Stimulated activated CD8-positive, alpha-beta memory T cell treated with anti-CD3 and anti-CD28 coated beads, Interleukin-4, amount 100 ng/mL, for 48 hours (primary cell): ENCODE measurements around the gene SOX4.

Source experiments
- DNase-seq: peaks from one replicate; pipeline ENCODE4 v3.0.0-alpha.2; 2020

The SOX4 gene

DNA sequence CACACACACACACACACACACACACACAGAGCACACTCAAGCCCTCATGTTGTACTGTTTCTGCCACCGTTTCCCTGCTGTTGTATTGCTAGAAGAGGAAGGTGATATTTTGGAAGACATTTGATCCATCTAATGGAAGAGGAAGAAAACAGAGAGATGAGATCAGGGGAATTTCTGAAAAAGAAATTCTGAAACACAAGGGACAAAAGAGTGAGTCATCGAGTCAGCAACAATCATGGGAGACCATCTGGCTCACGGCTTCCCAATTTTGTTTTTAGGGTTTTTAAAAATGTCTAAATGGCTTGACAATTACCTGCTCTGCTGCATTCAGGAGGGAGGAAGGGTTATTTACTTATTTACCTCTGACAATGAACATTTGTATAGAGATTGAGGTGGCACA, 22.0 kb downstream of the SOX4 start:
- no peak for DNase-seq

DNA sequence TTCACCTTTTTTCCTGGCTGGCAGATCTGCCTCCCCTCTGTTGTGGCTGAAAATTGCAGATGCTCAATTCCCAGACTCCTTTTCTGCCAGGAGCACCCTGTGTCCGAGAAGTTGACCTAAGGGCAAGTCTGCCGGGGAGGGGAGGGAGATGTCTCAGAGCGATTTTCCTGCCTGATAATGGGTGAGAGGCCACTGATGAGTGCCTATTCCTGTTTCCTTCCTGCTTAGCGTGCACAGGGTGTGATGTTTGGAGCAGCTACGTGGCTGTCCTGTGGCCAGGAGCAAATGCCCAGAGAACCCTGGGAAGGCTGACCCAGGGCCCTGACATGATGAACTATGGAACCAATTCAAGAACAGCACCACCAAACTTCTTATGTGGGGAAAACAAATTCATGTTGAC, 22.5 kb downstream of the SOX4 start:
- DNase-seq = no peak

DNA sequence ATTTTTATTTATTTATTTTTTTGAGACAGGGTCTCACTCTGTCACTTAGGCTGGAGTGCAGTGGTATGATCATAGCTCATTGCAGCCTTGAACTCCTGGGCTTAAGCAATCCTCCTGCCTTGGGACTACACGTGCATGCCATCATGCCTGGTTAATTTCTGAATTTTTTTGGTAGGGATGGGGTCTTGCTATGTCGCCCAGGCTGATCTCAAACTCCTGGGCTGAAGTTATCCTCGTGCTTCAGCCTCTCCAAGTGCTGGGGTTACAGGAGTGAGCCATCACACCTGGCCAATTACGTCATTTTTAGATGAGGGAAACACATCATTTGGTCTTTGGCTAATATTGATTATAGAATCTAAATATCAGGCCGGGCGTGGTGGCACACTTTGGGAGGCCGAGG, 32.1 kb downstream of the SOX4 start:
- DNase-seq = no peak

DNA sequence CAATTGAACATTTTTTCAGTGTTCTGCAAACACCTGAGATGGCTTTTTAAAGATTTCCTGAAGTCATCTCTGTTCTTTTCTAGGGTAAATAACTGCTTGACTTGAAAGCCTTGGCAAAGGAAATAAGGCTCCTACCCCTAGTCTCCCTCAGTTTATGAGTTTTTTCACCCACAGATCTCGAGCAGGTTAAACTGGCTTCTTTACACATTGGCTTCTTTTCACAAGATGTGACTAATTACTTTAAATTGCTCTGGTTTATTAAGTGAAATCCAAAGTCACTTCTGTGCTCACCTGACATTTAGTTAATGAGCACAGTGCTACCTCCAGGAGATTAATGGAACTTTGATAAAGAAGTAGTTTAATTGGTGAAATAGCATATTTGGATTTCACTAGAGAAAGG, 33.2 kb downstream of the SOX4 start:
- DNase-seq = no peak

DNA sequence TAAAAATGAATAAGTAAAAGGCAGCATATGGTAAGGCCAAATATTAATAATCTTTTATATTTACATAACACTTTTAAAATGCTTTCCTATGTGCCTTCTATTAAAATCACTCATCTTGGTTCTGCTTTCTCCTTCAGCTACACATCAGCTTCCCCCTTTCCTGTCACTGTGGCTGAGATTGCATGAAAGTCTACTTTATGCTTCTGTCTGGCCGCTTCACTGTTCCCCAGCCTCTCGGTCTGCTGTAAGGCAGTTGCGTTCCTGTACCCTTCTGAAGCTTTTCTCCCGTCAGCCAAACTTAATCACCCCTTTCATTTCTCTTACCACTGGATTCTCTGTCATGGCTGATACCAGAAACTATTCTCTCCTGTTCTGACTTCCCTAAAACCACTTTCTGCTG, 34.6 kb downstream of the SOX4 start:
- DNase-seq = no peak

DNA sequence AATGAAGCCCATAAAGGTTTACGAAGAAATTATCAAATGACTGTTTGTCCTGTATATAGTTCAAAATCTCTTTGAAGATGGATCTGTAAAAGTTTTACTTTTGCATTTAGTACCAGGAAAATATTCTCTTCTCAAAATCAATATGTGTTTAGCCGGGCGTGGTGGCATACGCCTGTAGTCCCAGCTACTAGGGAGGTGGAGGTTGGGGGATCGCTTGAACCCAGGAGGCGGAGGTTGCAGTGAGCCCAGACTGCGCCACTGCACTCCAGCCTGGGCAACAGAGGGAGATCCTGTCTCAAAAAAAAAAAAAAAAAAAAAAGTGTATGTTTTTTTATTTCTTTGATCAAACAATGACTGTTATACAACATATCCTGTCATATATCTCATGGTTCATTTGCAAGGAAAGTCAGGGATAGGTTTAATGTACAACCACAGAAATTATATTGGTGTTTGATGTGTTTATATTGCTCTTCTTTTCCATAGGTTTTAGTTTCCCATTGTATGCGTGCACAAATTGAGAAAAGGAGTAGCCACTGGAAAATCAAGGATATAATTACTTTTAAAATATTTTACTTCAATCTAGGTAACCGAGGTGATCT, 40.1 kb downstream of the SOX4 start:
- DNase-seq = no peak

DNA sequence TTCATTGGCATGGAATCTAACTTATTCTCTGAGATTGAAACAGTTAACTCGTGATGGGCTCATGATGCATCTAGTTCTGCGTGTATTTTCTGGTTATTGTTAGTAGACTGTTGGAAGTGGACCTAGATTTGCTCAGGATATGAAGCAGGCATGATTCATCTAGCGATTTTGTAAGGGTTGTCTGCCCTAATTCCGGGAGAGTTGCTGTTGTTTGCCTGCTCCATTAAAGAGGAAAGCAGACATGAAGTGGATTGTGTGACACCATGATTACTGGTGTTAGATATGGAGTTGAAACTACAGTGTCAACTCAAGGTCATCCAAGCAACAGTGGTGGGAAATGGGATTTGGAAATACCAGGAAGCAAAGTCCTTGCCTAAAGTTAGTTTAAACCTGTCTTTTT, 41.0 kb downstream of the SOX4 start:
- no peak for DNase-seq

DNA sequence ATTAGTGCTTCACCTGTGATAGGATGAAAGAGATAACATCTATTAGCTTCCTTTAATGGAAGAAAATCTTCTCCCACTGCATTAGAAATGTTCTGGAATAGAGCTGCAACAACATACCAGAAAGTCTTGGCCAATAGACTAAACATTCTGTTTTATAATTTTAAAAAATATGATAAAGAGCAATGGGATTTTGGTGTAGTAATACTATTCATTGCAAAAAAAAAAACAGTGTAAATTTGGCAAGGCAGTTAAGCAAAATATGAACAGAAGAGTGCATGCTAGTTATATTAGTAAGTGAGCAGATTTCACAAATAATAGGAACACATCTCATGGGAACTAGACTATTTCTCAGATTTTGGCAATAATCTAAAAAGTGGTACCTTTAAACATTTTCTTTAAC, 43.3 kb downstream of the SOX4 start:
- no peak for DNase-seq

DNA sequence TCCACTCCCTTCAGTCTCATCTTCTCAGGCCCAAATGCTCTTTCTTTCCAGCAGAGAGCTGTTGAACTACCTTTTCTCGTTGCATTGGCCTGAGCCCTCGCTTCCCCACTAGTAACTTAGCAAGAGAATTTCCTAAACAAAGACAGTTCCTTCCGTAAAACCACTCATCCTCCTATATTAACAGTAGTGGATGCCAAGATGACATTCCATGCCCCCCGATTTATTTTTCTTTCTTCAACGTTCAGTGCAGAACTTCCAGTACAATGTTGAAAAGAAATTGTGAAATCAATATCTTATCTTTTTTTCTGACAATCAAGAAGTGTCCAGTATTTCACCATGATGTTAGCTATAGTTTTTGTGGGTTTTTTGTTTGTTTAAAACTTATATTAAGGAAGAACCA, 45.8 kb downstream of the SOX4 start:
- DNase-seq = no peak
